ENCODE results near the gene SPP2.

SPP2 gene

DNA sequence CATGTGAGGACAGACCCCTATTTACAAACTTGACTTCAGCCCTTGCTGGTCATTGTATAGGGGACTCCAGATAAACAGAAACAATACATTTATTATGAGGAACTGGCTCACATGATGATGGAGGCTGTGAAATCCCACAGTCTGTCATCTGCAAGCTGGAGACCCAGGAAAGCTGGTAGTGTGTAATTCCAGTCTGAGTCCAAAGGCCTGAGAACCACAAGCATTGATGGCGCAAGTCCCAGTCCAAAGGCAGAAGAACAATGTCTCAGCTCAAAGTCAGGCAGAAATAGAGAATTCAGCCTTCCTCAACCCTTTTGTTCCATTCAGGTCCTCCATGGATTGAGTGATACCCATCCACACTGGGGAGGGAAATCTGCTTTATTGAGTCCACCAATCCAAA is 28.1 kb upstream of the SPP2 start:
- H3K4me1 ChIP-seq (ENCODE audit: control insufficient read depth, insufficient read depth, low read length, poor library complexity, severe bottlenecking): no peaks in the 10 kb centered on the region
- no peak overlapping the region for H3K27ac ChIP-seq (ENCODE audit: low read depth, low read length, severe bottlenecking)
- no peaks in the 10 kb centered on the region for H3K9me3 ChIP-seq (ENCODE audit: control insufficient read depth, low read length)
- H3K4me3 ChIP-seq (ENCODE audit: extremely low read depth, insufficient read depth, low read length, poor library complexity, severe bottlenecking): no peak overlapping the region
- H3K36me3 ChIP-seq (ENCODE audit: control insufficient read depth, insufficient read depth, low read length): no peaks in the 10 kb centered on the region
- 87 to 100% methylated on average over 1 of the region's 1 CpG for WGBS, 2 experiments (ENCODE audit: insufficient coverage in 2 of 2)

DNA sequence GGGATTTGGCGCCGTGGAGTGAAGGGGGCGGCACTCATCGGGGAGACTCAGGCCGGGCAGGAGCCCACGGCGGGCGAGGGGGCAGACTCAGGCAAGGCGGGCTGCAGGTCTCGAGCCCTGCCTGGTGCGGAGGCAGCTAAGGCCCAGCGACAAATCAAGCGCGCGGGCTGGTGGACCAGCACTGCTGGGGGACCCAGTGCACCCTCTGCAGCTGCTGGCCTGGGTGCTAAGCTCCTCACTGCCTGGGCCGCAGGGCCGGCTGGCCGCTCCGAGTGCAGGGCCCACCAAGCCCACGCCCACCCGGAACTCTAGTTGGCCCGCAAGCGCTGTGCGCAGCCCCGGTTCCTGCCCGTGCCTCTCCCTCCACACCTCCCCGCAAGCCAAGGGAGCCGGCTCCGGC is 26.2 kb upstream of the SPP2 start:
- no peaks in the 10 kb centered on the region for H3K4me1 ChIP-seq (ENCODE audit: control insufficient read depth, insufficient read depth, low read length, poor library complexity, severe bottlenecking)
- no peaks in the 10 kb centered on the region for H3K9me3 ChIP-seq (ENCODE audit: control insufficient read depth, low read length)
- H3K27ac ChIP-seq (ENCODE audit: low read depth, low read length, severe bottlenecking): no peak overlapping the region
- H3K36me3 ChIP-seq (ENCODE audit: control insufficient read depth, insufficient read depth, low read length): no peaks in the 10 kb centered on the region
- no peak overlapping the region for H3K4me3 ChIP-seq (ENCODE audit: extremely low read depth, insufficient read depth, low read length, poor library complexity, severe bottlenecking)
- 89 to 96% methylated on average over 15 to 19 of the region's 29 CpGs for WGBS, 2 experiments (ENCODE audit: insufficient coverage in 2 of 2)

DNA sequence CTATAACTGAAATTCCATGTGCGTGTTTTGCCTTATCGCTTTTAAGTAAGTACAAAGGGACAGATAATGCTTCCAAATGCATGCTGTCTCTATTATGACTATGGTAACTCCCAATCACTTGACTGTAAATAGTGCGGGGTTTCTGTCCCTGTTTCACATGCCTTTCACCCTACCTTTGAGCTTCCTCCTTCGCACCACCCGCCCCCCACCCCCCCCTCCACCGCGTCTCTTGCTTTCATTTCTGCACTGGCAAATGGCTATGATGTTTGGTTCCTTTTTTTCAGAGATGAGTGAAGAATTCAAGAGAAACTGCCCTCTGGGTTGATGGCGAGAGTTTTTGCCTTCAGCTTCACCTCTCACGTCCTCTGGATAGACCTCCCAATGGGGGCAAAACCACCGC is 25.0 kb upstream of the SPP2 start:
- H3K4me3 ChIP-seq (ENCODE audit: extremely low read depth, insufficient read depth, low read length, poor library complexity, severe bottlenecking): no peak overlapping the region
- WGBS, 2 experiments (ENCODE audit: insufficient coverage in 2 of 2): 62 to 96% methylated on average over 3 to 4 of the region's 10 CpGs

GRCh38 chr2:234025891-234026401 is 24.6 kb upstream of the SPP2 start:
- no peaks in the 10 kb centered on the region for H3K9me3 ChIP-seq (ENCODE audit: control insufficient read depth, low read length)
- no peak overlapping the region for H3K27ac ChIP-seq (ENCODE audit: low read depth, low read length, severe bottlenecking)
- 90 to 91% methylated on average over 4 of the region's 5 CpGs for WGBS, 2 experiments (ENCODE audit: insufficient coverage in 2 of 2)
- H3K4me1 ChIP-seq (ENCODE audit: control insufficient read depth, insufficient read depth, low read length, poor library complexity, severe bottlenecking): no peaks in the 10 kb centered on the region
- H3K36me3 ChIP-seq (ENCODE audit: control insufficient read depth, insufficient read depth, low read length): no peaks in the 10 kb centered on the region
- H3K4me3 ChIP-seq (ENCODE audit: extremely low read depth, insufficient read depth, low read length, poor library complexity, severe bottlenecking): no peak overlapping the region

More for the DNA sequence above, 25.0 kb upstream of the SPP2 start:
- no peaks in the 10 kb centered on the region for H3K4me1 ChIP-seq (ENCODE audit: control insufficient read depth, insufficient read depth, low read length, poor library complexity, severe bottlenecking)
- H3K27ac ChIP-seq (ENCODE audit: low read depth, low read length, severe bottlenecking): no peak overlapping the region
- H3K36me3 ChIP-seq (ENCODE audit: control insufficient read depth, insufficient read depth, low read length): no peaks in the 10 kb centered on the region
- H3K9me3 ChIP-seq (ENCODE audit: control insufficient read depth, low read length): no peaks in the 10 kb centered on the region

GRCh38 chr2:234026693-234027254 is 23.7 kb upstream of the SPP2 start:
- Histone ChIP-seq H3K4me1 (ENCODE audit: control insufficient read depth, insufficient read depth, low read length, poor library complexity, severe bottlenecking) (no peaks in the 10 kb centered on the region), H3K27ac (ENCODE audit: low read depth, low read length, severe bottlenecking) (no peak overlapping the region), H3K36me3 (ENCODE audit: control insufficient read depth, insufficient read depth, low read length) (no peaks in the 10 kb centered on the region), H3K4me3 (ENCODE audit: extremely low read depth, insufficient read depth, low read length, poor library complexity, severe bottlenecking) (no peak overlapping the region), H3K9me3 (ENCODE audit: control insufficient read depth, low read length) (no peaks in the 10 kb centered on the region)
- 97 to 98% methylated on average over 6 to 7 of the region's 10 CpGs for WGBS, 2 experiments (ENCODE audit: insufficient coverage in 2 of 2)

- no peaks in the 10 kb centered on the region for H3K9me3 ChIP-seq (ENCODE audit: control insufficient read depth, low read length)
- no peaks in the 10 kb centered on the region for H3K36me3 ChIP-seq (ENCODE audit: control insufficient read depth, insufficient read depth, low read length)
- 100% methylated on average over 1 of the region's 1 CpG; no CpG with 5 or more reads in 1 of the 2 experiments for WGBS, 2 experiments (ENCODE audit: insufficient coverage in 2 of 2)
- H3K4me1 ChIP-seq (ENCODE audit: control insufficient read depth, insufficient read depth, low read length, poor library complexity, severe bottlenecking): no peaks in the 10 kb centered on the region
- no peak overlapping the region for H3K4me3 ChIP-seq (ENCODE audit: extremely low read depth, insufficient read depth, low read length, poor library complexity, severe bottlenecking)
- H3K27ac ChIP-seq (ENCODE audit: low read depth, low read length, severe bottlenecking): no peak overlapping the region
Observed at GRCh38 chr2:234027641-234028040, 22.9 kb upstream of the SPP2 start.

DNA sequence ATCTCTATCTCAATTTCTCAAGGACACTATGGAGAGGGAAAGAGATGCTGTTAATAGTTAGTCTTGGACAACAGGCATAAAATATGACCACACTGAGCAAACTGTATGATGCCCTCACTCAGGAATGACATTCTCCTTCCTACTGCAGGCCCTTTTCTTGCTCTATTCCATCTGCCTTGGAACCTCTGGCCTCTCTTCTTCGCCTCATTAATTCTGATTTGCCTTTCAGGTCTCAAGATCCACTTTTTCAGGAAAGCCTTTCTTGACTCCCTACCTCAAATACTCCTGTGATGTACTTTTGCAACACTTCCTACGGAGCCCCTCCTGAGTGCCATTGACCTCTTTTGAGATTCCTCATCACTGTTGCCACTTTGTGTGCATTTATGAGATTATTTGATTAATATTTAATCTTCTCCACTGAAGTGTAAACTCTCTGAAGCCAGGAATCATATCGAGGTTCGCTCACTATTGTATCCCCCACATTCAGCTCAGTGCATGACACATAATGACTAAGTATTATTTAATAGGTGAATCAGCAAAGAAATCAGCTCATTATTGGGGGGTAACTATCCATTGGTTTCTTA is 21.3 kb upstream of the SPP2 start:
- no peaks in the 10 kb centered on the region for H3K36me3 ChIP-seq (ENCODE audit: control insufficient read depth, insufficient read depth, low read length)
- no peak overlapping the region for H3K4me3 ChIP-seq (ENCODE audit: extremely low read depth, insufficient read depth, low read length, poor library complexity, severe bottlenecking)
- 67 to 88% methylated on average over 1 of the region's 4 CpGs for WGBS, 2 experiments (ENCODE audit: insufficient coverage in 2 of 2)
- no peak overlapping the region for H3K27ac ChIP-seq (ENCODE audit: low read depth, low read length, severe bottlenecking)
- H3K4me1 ChIP-seq (ENCODE audit: control insufficient read depth, insufficient read depth, low read length, poor library complexity, severe bottlenecking): no peaks in the 10 kb centered on the region
- no peaks in the 10 kb centered on the region for H3K9me3 ChIP-seq (ENCODE audit: control insufficient read depth, low read length)

GRCh38 chr2:234031207-234031606 is 19.3 kb upstream of the SPP2 start:
- Histone ChIP-seq H3K4me3 (ENCODE audit: extremely low read depth, insufficient read depth, low read length, poor library complexity, severe bottlenecking) (no peak overlapping the region), H3K9me3 (ENCODE audit: control insufficient read depth, low read length) (no peaks in the 10 kb centered on the region), H3K4me1 (ENCODE audit: control insufficient read depth, insufficient read depth, low read length, poor library complexity, severe bottlenecking) (no peaks in the 10 kb centered on the region), H3K36me3 (ENCODE audit: control insufficient read depth, insufficient read depth, low read length) (no peaks in the 10 kb centered on the region), H3K27ac (ENCODE audit: low read depth, low read length, severe bottlenecking) (no peak overlapping the region)
- 33 to 80% methylated on average over 1 of the region's 2 CpGs for WGBS, 2 experiments (ENCODE audit: insufficient coverage in 2 of 2)

DNA sequence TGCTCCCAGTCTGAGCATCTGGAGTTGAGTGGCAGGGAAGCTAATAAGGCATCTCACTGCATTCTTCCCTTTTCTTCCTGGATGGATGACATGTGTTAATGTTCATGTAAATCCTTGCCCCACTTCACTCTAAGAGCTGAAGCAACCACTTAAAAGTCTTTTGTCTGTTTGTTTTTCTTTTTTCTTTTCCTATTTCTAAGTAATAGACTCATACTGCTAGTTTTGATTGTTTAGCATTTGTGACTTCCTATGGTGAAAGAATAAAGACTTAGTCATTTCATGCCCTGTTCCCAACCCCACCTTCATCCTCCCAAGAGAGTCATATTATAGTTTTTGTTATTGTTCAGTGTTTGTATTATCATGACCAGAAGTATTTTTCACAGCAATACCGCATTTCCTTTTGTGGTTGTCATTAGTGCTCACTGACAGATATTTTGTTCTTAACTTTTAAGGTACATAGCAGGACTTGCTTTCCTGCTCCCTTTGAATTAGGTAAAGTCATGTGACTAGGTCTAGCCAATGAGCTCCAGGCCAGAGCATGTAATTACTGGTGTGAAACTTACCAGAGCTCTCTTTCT is 18.1 kb upstream of the SPP2 start:
- Histone ChIP-seq H3K36me3 (ENCODE audit: control insufficient read depth, insufficient read depth, low read length) (no peaks in the 10 kb centered on the region), H3K9me3 (ENCODE audit: control insufficient read depth, low read length) (no peaks in the 10 kb centered on the region), H3K4me1 (ENCODE audit: control insufficient read depth, insufficient read depth, low read length, poor library complexity, severe bottlenecking) (no peaks in the 10 kb centered on the region), H3K4me3 (ENCODE audit: extremely low read depth, insufficient read depth, low read length, poor library complexity, severe bottlenecking) (no peak overlapping the region), H3K27ac (ENCODE audit: low read depth, low read length, severe bottlenecking) (no peak overlapping the region)
- WGBS, 2 experiments (ENCODE audit: insufficient coverage in 2 of 2): no CpG with 5 or more reads among the region's 1 CpG

GRCh38 chr2:234033174-234033573 is 17.3 kb upstream of the SPP2 start:
- H3K4me1 ChIP-seq (ENCODE audit: control insufficient read depth, insufficient read depth, low read length, poor library complexity, severe bottlenecking): no peaks in the 10 kb centered on the region
- H3K36me3 ChIP-seq (ENCODE audit: control insufficient read depth, insufficient read depth, low read length): no peaks in the 10 kb centered on the region
- no peak overlapping the region for H3K4me3 ChIP-seq (ENCODE audit: extremely low read depth, insufficient read depth, low read length, poor library complexity, severe bottlenecking)
- H3K9me3 ChIP-seq (ENCODE audit: control insufficient read depth, low read length): no peaks in the 10 kb centered on the region
- H3K27ac ChIP-seq (ENCODE audit: low read depth, low read length, severe bottlenecking): no peak overlapping the region
- WGBS, 2 experiments (ENCODE audit: insufficient coverage in 2 of 2): 67 to 80% methylated on average over 1 of the region's 3 CpGs

- no peaks in the 10 kb centered on the region for H3K36me3 ChIP-seq (ENCODE audit: control insufficient read depth, insufficient read depth, low read length)
- no peak overlapping the region for H3K27ac ChIP-seq (ENCODE audit: low read depth, low read length, severe bottlenecking)
- WGBS, 2 experiments (ENCODE audit: insufficient coverage in 2 of 2): no CpG with 5 or more reads among the region's 2 CpGs
- no peaks in the 10 kb centered on the region for H3K4me1 ChIP-seq (ENCODE audit: control insufficient read depth, insufficient read depth, low read length, poor library complexity, severe bottlenecking)
- no peaks in the 10 kb centered on the region for H3K9me3 ChIP-seq (ENCODE audit: control insufficient read depth, low read length)
- H3K4me3 ChIP-seq (ENCODE audit: extremely low read depth, insufficient read depth, low read length, poor library complexity, severe bottlenecking): no peak overlapping the region
Observed at GRCh38 chr2:234033885-234034284, 16.6 kb upstream of the SPP2 start.

All from mesodermal cell (in vitro differentiated cells).